AG04450 (cell line): ENCODE data around the gene CHTF18. TPM values are rescaled to one million over a fixed set of nuclear protein-coding genes. Genes with fewer than 3 reads are reported as not detected.

Source experiments
- CTCF ChIA-PET: fragments of 300-600, 350-600 bp; formaldehyde crosslinking; extraction: SDS; loops from one replicate; lab custom pipeline; 2022; ENCODE audit warnings: antibody characterized with exemption, inconsistent platforms; lab: Charles Lee
- POLR2A ChIA-PET: fragments of 350-600 bp; formaldehyde crosslinking; extraction: SDS; loops from one replicate; lab custom pipeline; 2021; ENCODE audit warnings: antibody characterized with exemption, inconsistent platforms; lab: Yijun Ruan, JAX
- DNase-seq: peaks from one replicate; pipeline ENCODE4 v3.0.0-alpha.2; 2011; ENCODE audit warnings: low read depth, low spot score
- H3K27ac ChIP-seq: one replicate; pipeline ENCODE4 v1.5.1; 2012; ENCODE audit warnings: low read depth, low read length, control low read depth
- H3K27me3 ChIP-seq: one replicate; pipeline ENCODE4 v1.6.0; 2012; ENCODE audit warnings: low read length; ENCODE audit not compliant: control insufficient read depth, insufficient read depth
- H3K4me3 ChIP-seq: 2 replicates; pipeline ENCODE4 v1.5.1; 2011; ENCODE audit warnings: mild to moderate bottlenecking, low read depth, low read length, control low read depth
- H3K9me3 ChIP-seq: 2 replicates; pipeline ENCODE4 v1.5.1; 2012; ENCODE audit warnings: low read length; ENCODE audit not compliant: control insufficient read depth, insufficient read depth
- polyA plus RNA-seq: library from polyadenylated mRNA; depleted of rRNA; stranded (reverse); fragments of >200 nt; gene quantifications from 2 replicates; pipeline ENCODE4 v1.2.3, GENCODE V29; 2011
- TF ChIP-seq, protein P1 (sequence below): IDR thresholded peaks from 2 replicates; pipeline ENCODE4 v1.5.1; 2011; ENCODE audit warnings: low read depth, low read length, control low read depth, inconsistent platforms

Gene CHTF18
- polyA plus RNA-seq, 1 experiment = 1.1 TPM

DNA sequence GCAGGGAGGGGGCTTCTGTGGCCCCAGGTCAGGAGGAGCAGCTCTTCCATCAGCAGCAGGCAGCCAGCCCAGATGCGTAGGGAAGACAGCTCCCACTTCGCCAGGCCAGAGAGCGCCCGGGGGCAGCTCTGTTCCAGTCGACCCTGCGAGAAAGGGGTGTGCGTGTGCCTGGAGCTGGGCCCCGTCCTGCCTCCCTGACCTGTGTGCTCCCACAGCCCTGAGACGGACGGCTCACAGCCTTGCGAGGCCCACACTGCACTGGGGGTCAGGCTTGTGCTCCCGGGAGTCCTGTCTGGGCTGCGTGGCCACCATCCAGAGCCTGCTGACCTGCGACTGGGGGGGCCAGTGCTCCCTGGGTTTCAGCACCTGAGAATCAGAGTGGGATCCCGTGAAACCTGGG is 28.4 kb upstream of the CHTF18 start:
- ChIA-PET POLR2A (interaction anchor here (0.6 kb wide), 1 partner anchor 11 kb away, joined by 6 read pairs; no protein-coding TSS in a partner anchor), CTCF (no interaction called here)
- Histone ChIP-seq H3K27me3 (peaks cover 7% of the 10 kb centered on the region), H3K4me3 (no peak overlapping the region), H3K27ac (no peak overlapping the region), H3K9me3 (no peaks in the 10 kb centered on the region; the same call in none of the 2 replicates)
- TF ChIP-seq, protein P1, sequence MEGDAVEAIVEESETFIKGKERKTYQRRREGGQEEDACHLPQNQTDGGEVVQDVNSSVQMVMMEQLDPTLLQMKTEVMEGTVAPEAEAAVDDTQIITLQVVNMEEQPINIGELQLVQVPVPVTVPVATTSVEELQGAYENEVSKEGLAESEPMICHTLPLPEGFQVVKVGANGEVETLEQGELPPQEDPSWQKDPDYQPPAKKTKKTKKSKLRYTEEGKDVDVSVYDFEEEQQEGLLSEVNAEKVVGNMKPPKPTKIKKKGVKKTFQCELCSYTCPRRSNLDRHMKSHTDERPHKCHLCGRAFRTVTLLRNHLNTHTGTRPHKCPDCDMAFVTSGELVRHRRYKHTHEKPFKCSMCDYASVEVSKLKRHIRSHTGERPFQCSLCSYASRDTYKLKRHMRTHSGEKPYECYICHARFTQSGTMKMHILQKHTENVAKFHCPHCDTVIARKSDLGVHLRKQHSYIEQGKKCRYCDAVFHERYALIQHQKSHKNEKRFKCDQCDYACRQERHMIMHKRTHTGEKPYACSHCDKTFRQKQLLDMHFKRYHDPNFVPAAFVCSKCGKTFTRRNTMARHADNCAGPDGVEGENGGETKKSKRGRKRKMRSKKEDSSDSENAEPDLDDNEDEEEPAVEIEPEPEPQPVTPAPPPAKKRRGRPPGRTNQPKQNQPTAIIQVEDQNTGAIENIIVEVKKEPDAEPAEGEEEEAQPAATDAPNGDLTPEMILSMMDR = no peak
- DNase-seq = no peak

DNA sequence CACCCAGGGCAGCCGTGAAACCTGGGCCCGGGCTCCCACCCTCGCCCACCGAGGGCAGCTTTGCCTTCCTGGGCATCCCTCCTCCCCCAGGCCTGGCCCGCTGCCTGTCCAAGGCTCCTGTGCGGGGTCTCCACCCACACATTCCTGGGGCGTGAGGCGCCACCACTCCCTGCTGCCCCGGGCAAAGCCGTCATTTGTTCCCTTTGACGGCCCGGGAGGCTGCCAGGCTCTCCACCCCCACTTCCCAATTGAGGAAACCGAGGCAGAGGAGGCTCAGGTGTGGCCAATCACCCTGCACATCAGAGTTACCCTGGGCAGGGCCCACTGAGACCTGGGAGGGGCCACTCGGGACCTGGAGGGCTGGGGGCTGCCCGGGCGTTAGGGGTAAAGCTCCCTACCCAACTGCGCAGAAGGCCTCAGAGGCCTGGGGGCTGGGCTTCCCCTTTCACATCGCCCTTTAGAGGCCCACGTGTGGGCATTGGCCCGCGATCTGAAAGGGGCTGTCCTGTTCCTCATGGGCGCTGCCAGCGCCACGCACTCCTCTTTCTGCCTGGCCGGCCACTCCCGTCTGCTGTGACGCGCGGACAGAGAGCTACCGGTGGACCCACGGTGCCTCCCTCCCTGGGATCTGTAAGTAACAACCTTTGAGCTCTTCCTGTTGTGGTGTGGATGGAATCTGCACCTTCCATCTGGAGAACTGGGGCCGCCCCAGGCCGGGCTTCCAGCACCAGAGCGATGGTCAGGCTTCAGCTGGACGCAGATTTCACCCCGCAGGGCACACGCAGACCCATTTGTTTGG is 27.7 kb upstream of the CHTF18 start, which contains the start of gene MSLN:
TSS of gene MSLN (plus strand) at position 190 of the 799 bp plus-strand sequence. CDS start 1,947 bp downstream, outside the sequence.
- TF ChIP-seq, protein P1 = no peak
- ChIA-PET POLR2A (interaction anchor here (0.6 kb wide), 1 partner anchor 12 kb away, joined by 6 read pairs; no protein-coding TSS in a partner anchor), CTCF (no interaction called here)
- Histone ChIP-seq H3K4me3 (no peak within 1 kb of the TSS), H3K9me3 (no peaks in the 10 kb centered on the region; the same call in none of the 2 replicates), H3K27ac (no peak within 1 kb of the TSS), H3K27me3 (peaks cover 7% of the 10 kb centered on the region)
- no peak for DNase-seq

DNA sequence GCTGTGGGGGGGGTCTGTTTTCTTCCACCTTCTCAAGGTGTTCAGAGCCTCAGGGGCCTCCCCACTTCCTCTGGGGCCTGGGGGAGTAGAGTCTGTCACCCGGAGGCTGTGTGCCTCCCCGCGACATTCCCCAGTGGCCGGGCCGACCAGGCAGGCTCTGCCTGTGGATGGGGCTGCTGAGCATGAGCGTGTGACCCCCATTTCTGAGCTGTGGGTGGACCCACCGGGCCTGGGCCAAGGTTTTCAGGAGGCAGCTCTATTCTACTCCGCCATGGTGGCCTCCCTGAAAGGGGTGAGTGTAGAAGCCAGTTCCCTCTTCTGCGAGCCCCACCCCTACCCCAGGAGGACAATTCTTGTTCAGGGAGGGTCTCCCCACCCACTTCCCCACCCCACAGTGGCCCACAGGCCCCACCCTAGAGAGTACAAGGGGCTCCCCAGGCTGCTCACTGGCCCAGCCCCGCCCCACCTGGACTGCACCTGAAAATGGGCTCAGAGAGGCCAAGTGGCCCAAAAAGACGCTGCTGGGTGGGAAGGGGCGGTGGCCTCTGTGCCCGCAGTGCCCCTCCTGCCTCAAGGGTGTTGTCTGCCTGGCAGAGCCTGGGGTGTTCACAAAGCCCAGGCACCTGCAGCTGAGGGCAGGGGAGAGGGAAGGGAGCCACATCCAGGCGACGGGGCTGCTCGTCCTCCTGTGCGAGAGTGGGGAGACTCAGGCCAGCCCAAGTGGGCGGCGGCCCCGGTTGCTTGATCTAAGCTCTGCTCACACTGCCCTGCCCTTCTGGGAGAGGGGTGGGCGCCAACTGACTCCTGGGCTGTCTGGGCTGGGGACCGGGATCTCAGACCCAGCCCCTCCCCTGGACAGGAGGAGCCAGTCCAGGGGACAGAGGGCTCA is 26.6 kb upstream of the CHTF18 start:
- Histone ChIP-seq H3K4me3 (no peak overlapping the region), H3K27me3 (peaks cover 7% of the 10 kb centered on the region), H3K27ac (no peak overlapping the region), H3K9me3 (no peaks in the 10 kb centered on the region; the same call in 1 of the 2 replicates)
- no peak for DNase-seq
- POLR2A ChIA-PET = interaction anchor here (0.8 kb wide), 1 partner anchor 9 kb away, joined by 4 read pairs; no protein-coding TSS in a partner anchor
- TF ChIP-seq, protein P1 = no peak
- CTCF ChIA-PET = interaction anchor here (0.5 kb wide), 1 partner anchor 418 kb away, joined by 5 read pairs; no protein-coding TSS in a partner anchor

DNA sequence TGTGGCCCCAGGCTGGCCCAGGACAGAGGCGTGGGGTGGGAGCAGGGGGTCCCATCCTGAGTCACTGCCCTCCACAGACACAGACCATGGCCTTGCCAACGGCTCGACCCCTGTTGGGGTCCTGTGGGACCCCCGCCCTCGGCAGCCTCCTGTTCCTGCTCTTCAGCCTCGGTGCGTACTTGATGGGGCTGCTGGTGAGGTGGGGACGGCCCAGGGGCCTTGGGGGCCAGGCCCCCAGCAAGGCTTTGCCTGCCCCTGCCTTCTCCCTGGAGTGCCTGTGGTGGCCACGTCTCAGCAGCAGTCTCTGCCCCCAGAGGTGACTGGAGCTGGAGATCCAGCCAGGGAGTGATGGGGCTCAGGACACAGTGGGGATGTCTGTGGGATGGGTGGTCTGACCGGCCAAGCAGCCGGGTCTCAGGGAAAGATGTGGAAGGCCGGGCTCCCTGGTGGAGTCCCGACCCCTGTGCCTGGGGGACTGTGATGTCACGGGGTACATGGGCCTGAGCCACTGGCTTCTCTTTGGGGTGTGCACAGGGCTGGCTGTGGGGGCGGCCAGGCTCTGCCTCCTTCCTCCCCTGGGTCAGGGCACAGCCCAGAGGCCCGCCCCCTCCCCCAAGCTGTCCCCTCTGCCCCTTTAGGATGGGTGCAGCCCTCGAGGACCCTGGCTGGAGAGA is 25.7 kb upstream of the CHTF18 start:
- TF ChIP-seq, protein P1 = no peak
- POLR2A ChIA-PET = interaction anchor here (0.8 to 1.6 kb wide), 2 partner anchors 9 to 14 kb away, joined by 3 to 4 read pairs; no protein-coding TSS in a partner anchor
- H3K9me3 ChIP-seq = no peaks in the 10 kb centered on the region; the same call in 1 of the 2 replicates
- no peak overlapping the region for H3K27ac ChIP-seq
- peaks cover 7% of the 10 kb centered on the region for H3K27me3 ChIP-seq
- no peak for DNase-seq
- CTCF ChIA-PET = no interaction called here
- H3K4me3 ChIP-seq = no peak overlapping the region
